ENCODE results near the gene CSNK2A1.

Gene CSNK2A1

DNA sequence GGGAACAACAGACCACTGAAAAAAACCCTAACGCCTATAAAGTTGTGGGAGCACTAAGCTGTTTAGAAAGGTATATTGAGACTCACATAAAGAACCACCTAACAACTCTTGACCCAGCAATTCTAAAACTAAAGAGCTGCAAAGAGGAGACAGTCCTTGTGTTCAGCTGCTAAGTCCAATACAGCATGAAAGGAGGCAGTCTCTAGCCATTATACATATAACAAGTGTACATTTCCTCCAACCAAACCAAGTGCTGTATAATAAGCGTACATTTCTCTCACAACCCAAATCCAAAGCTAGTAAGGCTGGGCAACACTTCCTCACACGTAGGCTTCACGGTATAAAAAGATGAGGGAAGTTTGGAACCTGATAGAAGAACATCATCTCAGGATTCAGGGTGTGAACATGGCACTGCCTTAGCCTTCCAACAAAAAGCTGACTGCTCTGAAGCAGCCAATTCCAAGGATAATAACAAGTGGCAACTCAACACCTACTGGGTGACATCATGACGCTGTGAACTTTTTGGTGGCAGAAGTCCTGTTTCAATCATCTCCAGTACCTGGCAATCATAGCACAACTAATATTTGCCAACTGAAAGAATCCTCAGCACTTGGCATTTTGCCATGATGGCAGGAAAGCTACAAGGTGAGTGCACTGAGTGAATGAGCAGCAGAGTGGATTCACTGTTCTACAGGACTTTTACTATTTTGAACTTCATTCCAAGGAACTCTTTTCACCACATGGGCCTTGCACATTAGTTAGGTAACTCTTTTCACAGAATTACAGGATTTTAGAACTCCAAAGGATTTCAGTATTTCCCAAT is 97.9 kb downstream of the CSNK2A1 start:
- DNase-seq, result no peak

GRCh38 chr20:444862-445426 is 98.6 kb downstream of the CSNK2A1 start:
- DNase-seq, result no peak

GRCh38 chr20:444117-444516 is 99.5 kb downstream of the CSNK2A1 start:
- DNase-seq, result no peak

GRCh38 chr20:443223-443775 is 100.3 kb downstream of the CSNK2A1 start:
- DNase-seq, result no peak

DNA sequence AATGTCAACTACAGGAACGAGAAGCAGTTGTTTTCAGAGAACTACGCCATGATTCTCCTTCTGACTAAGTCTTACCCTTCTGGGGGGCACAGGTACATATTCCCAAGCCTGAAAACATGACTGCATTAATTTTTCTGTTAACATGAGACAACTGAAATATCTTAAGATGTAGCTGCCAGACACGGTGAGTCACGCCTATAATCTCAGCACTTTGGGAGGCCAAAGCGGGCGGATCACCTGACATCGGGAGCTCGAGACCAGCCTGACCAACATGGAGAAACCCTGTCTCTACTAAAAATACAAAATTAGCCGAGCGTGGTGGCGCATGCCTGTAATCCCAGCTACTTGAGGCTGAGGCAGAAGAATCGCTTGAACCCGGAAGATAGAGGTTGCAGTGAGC is 103.0 kb downstream of the CSNK2A1 start:
- DNase-seq, result no peak

GRCh38 chr20:440148-440547 is 103.4 kb downstream of the CSNK2A1 start:
- DNase-seq, result no peak

- DNase-seq, result no peak
Observed at GRCh38 chr20:438571-439469, 104.8 kb downstream of the CSNK2A1 start.

DNA sequence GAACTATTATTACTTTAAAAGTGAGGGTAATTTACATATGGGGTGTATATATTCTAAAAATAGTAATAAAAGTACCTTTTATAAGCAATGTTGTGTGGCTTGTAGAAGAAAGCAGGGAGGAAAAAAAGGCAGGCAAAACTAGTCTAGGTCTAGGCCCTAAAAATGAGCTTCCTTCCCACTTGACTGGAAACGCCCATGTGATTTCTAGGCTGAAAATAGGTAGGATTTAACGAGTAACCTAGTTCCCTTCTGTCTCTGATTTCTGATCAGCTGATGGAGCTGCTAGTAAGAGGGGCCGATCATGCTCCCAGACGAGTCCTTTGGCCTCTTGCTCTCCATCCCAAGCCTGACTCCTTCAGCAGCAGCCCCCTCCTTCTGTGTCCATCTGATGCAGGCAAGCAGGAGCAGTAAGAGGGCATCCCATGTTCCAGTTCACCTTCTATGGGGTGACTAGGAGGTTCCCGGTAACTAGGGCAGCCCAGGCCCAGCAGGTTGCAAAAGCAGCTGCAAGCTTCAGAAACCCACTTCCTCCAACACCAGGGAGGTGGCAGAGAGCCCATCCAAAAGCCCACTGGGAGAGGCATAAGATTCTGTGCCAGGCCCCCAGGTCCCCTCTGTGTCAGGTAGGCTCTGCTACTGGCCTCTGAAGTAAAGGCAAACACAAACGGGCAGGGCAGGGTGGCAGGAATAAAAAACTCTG is 105.7 kb downstream of the CSNK2A1 start:
- DNase-seq, result no peak

DNA sequence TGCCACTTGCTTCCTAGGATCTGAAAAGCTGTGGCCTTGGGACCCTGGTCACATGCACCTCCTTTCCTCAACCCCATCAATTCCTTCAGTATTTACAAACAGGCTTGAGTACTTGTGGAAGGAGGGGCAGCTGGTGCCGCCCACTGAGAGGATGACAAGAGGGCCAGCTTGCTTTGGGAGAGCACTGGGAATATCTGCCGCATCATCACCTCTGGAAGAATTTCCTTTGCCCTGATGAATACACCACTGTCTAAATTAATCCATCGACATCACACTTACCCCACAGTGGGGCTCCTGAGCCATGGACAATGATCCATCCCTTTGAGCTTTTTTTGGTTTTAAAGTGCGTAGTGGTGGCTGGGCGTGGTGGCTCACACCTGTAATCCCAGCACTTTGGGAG is 107.1 kb downstream of the CSNK2A1 start:
- DNase-seq, result no peak

GRCh38 chr20:435558-435957 is 108.0 kb downstream of the CSNK2A1 start:
- DNase-seq, result no peak

DNA sequence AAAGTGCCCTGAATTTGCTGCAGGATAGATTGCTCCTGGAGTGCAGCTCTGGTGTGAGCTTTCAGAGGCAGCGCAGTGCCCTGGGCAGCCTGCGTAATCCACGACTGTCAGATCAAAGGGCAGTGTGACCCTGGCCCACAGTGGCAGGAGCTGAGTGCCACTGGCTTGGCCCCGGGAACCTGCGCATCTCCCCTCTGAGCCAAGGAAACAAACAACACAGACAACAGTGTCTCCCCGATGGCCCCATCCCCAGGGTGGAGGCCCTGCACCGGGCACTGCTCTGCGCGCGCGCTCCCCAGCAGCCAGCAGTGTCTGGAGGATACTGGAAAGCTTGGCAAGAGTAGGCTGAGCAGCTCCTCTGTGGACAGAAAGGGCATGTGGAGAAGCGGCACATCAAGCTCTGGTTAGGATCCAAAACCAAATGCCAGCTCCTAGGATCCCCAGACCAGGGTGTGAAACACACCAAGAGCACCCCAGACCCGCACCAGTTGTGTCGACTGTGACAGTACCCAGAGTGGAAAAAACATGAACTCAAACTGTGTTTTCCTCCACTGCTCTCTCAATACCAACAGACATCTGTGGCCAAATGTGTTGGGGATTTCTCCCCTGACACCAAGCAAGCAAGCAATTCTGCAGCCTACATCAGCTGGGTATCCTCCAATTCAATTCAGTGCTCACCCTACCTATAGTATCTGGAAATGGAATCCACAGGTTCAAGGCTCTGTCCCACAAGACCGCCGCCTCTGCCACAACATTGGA is 108.8 kb downstream of the CSNK2A1 start:
- DNase-seq, result no peak

GRCh38 chr20:434221-434620 is 109.4 kb downstream of the CSNK2A1 start:
- DNase-seq, result no peak

DNA sequence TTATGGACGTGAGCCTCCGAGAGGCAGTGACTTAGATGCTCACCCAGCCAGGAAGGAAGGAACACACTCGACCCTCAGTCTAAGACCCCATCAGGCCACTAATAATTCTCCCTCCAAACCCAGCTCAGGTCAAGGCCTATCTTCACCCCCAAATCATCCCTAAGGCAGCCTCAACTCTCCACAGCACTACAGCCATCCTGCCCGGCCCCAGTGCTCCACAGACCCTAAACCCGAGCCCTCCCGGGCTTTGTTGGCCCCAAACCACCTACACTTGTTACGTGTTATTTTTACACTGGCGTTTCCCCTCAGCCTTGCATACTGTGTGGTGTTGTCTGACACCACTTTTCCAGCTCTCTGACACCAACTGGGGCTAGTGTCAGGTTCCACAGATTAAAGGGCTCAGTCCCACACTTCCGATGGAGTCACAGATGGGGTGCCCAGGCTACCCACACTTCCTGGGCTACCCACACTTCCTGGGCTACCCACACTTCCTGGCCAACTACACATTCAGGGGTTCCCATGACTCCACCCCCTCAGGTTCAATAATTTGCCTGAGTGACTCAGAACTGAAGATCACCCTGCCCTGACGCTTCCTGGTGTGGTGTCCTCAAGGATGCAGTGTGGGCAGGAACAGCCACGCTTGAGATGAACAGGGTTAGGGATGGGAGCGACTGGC is 110.2 kb downstream of the CSNK2A1 start:
- peak; percentile 46 for DNase-seq

DNA sequence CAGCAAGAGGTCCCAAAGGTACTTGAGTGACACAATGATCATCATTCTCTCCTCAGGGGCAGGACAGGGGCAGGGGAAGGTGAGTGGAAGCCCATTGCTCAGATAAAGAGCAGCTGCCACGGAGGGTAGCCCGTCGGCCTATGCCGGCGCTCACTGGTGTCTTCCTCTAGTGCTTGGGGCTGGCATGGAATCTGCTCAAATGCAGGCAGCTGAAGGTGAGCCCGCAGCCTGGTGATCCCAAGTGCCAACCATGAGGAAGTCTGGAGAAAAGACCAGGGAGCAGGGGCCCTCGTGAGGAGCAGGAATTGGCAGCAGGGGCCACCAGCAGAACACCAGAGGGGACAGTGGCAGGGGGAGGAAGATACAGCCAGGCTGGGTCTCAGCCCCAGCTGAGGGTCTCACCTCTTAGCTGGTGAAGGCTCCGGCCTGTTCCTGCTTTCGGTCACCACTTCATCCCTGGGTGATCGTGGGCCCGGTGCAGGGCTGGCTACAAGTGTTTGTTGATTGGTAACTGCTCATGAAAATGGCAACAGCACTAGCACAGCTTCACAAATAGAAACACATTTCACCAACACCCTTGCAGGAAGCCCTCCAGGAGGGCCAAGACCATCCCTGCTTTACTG is 110.8 kb downstream of the CSNK2A1 start:
- DNase-seq, result no peak

- DNase-seq, result no peak
Observed at GRCh38 chr20:432208-432607, 111.4 kb downstream of the CSNK2A1 start.

GRCh38 chr20:431012-431904 is 112.3 kb downstream of the CSNK2A1 start:
- no peak for DNase-seq

DNA sequence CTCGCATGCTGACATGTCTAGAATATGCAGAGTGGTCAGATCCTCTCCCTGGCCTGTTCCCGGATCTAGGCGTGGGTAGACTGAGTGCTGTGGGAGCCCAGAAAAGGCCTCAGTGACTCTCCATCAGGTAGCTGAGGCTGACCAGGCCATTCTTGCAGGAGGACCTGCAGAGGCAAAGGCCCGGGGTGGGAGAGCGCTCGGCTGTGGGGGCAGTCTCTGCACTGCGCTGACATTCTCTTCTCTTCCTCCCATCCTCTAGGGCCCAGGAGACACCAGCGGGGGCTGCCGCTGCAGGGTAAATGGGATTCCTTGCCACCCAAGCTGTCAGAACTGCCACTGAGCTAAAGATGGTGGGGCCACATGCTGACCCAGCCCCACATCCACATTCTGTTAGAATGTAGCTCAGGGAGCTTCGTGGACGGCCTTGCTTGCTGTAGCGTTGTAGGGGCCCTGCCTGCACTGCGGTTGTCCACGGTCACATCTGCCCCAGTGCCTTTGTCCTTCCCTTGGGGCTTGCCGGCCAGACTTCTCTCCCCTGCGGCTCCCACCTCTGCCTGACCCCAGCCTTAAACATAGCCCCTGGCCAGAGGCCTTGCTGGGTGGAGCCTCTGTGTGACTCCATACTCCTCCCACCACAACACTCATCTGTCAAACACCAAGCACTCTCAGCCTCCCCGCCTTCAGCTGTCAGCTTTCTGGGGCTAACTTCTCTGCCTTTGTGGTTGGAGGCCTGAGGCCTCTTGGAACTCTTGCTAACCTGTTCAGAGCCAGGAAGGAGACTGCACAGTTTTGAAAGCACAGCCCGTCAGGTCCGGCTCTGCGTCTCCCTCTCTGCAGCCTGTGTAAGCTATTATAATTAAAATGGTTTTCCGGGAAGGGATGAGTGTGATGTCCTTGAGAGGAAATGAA is 113.2 kb downstream of the CSNK2A1 start:
- no peak for DNase-seq

DNA sequence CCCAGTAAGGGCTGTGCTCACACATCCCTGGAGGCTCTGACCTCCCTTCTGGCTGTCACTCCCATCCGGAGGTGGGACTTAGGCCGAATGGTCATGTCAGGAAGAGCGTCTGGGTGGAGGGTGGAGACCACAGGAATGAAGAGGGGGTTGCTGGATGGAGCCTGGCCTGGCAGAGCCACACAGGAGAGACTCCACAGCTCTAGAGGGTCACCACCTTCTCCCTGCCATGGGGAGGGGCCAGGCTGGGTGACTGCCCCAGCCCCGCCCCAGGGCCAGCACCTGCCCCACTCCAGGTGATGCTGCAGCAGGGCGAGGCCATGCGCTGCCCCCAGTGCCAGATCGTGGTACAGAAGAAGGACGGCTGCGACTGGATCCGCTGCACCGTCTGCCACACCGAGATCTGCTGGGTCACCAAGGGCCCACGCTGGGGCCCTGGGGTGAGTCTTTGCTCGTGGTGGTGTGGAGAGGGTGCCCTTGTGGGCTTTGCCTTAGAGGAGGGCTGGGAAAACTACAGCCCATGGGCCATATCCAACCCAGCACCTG is 114.9 kb downstream of the CSNK2A1 start:
- DNase-seq, result no peak

Data from stimulated activated CD4-positive, alpha-beta T cell treated with anti-CD3 and anti-CD28 coated beads, Interleukin-12 subunit alpha, Interleukin-12 subunit beta, amount 100 ng/mL, for 4 hours (primary cell).